HG03558 (cell line): ENCODE measurements around the gene EVPLL.
"Not testable (repeated sequence)": the region's sequence is repeated elsewhere in the genome, so short reads cannot be mapped to it uniquely, and the experiment has no call there.

Experiments
- ATAC-seq: cut with Tn5 transposase; IDR thresholded peaks from one replicate; pipeline ENCODE4 v1.9.1; 2021; ENCODE audit warnings: moderate number of reproducible peaks; ENCODE audit not compliant: unreplicated experiment; ENCODE audit errors: extremely low read depth

Gene EVPLL

DNA sequence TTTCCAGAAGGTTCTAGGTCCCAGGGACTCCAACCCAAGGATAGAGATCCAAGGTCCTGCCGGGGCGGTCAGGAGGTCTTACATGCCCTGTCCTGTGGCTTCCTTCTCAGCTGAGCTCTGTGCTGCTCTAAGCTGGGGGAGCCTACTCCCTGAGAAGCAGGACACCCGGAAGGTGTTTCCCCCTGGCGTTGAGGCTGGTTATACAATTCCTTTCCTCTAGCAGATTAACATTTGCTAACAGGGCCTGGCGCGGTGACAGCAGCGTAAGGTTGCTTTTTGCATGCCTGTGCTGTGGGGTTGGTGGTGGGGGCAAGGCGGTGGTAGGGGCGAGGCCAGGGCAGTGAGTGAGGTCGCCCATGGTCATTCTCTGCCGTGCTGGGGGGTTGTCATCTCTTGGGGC lies 43.9 kb downstream of the EVPLL start:
- ATAC-seq = not testable (repeated sequence)

GRCh38 chr17:18422464-18422863 lies 44.9 kb downstream of the EVPLL start:
- not testable (repeated sequence) for ATAC-seq

DNA sequence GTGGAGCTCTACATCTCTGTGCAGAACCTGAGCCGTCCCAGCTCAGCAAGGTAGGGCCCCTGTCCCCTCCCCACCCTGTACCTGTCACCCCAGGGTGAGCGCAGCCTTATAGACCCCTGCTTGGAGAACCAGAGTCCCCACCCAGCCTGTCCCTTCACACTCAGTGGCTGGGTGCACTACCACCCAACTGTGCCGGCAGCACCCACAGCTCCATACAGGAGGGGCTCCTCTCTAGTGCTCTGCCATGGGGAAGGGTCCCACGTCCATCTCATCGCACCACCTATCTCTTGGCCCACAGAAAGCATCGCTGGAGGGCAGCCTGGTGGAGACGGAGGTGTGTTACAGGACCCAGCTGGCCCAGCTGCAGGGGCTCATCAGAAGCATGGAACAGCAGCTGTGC lies 45.4 kb downstream of the EVPLL start:
- ATAC-seq = not testable (repeated sequence)

GRCh38 chr17:18425593-18425992 lies 48.0 kb downstream of the EVPLL start:
- ATAC-seq = not testable (repeated sequence)

- not testable (repeated sequence) for ATAC-seq
Observed at GRCh38 chr17:18426639-18427038, 49.1 kb downstream of the EVPLL start.

DNA sequence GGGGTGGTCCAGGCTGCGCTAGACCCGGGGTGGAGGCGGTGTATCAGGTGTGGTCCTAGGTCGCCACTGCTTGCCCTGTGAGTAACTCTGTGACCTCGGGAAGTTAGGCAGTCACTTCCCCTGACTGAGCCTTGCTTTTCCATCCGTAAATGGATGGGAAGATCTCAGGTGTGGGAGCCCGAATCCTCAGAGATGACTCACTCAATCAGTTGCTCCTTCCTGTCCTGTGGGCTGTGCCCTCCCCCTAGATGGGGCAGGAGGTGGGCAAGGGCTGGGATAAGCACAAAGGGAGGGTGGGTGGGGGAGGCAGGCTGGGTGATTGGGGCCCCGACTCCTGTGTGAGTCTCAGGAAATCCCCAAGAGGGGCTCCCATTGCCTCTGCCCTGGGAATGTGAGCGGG lies 54.6 kb downstream of the EVPLL start:
- ATAC-seq = not testable (repeated sequence)
